ENCODE results near the gene CIB1. TPM values are rescaled to one million over a fixed set of nuclear protein-coding genes. Genes with fewer than 3 reads are reported as not detected.

The CIB1 gene
- total and polyA plus RNA-seq, 4 donors, result 11.5 to 32.9 (median 29.0) TPM

DNA sequence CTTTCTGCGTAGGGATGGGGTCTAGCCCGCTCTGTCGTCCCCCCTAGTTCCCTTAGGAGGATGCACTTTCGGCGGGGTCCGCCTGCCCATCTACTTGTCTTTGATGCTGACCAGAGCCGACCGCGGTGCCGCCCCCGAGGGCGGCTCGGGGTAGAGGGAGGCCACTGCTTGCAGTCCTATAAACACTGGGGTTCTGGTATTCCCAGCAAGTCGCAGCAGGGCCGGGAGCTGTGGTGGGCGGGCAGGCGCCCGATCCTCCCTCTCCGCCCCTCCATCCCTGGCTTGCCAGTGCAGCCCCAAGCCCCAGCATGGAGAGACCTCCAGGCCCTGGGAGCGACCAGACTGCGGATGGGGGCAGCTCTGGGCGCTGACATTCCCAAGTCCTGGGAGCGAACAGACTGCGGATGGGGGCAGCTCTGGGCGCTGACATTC is 31.8 kb downstream of the CIB1 start:
- H3K27ac ChIP-seq (ENCODE audit: low read depth, low read length), result peak overlapping the region; percentile 67
- H3K4me3 ChIP-seq (ENCODE audit: low read depth, low read length), result peak overlapping the region; percentile 69
- no peaks in the 10 kb centered on the region for H3K9me3 ChIP-seq (ENCODE audit: control insufficient read depth, insufficient read depth, low read length)
- peaks cover 59% of the 10 kb centered on the region for H3K4me1 ChIP-seq (ENCODE audit: control insufficient read depth, insufficient read depth, low read length)
- no peaks in the 10 kb centered on the region for H3K27me3 ChIP-seq (ENCODE audit: control insufficient read depth, insufficient read depth, low read length)
- peak in 1 of 6 donors; percentile 41 for DNase-seq (ENCODE audit: low read depth in 4 of 6, low spot score in 6 of 6)
- under 1% methylated on average over 25 of the region's 25 CpGs for WGBS (ENCODE audit: insufficient coverage)
- peaks cover 7% of the 10 kb centered on the region for H3K36me3 ChIP-seq (ENCODE audit: control insufficient read depth, insufficient read depth, low read length)

DNA sequence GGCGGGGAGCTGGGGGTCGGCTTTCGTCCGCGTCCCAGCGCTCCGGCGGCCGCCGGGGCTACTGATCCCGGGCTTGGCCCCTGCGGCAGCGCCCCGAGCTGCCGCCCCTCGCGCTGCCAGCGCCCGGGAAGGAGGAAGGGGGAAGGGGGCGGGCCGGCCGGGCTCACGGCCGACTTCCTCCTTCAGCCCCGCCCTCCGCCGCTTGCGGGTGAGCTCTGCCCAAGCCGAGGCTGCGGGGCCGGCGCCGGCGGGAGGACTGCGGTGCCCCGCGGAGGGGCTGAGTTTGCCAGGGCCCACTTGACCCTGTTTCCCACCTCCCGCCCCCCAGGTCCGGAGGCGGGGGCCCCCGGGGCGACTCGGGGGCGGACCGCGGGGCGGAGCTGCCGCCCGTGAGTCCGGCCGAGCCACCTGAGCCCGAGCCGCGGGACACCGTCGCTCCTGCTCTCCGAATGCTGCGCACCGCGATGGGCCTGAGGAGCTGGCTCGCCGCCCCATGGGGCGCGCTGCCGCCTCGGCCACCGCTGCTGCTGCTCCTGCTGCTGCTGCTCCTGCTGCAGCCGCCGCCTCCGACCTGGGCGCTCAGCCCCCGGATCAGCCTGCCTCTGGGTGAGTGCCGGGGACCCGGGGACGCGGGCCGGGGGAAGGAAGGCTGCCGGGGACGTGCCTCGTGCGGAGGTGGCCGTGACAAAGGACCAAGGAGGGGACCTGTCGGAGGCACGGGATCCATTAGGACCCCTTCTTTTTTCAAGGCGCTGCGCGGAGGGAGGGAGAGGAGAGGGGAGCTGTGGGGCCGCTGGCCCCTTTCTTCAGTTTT is 32.4 kb downstream of the CIB1 start, which contains the start of gene SEMA4B:
Gene SEMA4B, plus strand, starts transcription at position 201 of the 814 bp plus-strand sequence. Its CDS starts 249 bp downstream, at position 450.
- peak in 3 of 6 donors; percentile 71 to 93 (median 93) for DNase-seq (ENCODE audit: low read depth in 4 of 6, low spot score in 6 of 6)
- Histone ChIP-seq H3K27ac (ENCODE audit: low read depth, low read length) (peak within 1 kb of the TSS; percentile 76), H3K36me3 (ENCODE audit: control insufficient read depth, insufficient read depth, low read length) (peaks cover 7% of the 10 kb centered on the region), H3K9me3 (ENCODE audit: control insufficient read depth, insufficient read depth, low read length) (no peaks in the 10 kb centered on the region), H3K4me1 (ENCODE audit: control insufficient read depth, insufficient read depth, low read length) (peaks cover 56% of the 10 kb centered on the region), H3K27me3 (ENCODE audit: control insufficient read depth, insufficient read depth, low read length) (no peaks in the 10 kb centered on the region), H3K4me3 (ENCODE audit: low read depth, low read length) (peak within 1 kb of the TSS; percentile 69)
- WGBS (ENCODE audit: insufficient coverage), result 0% methylated on average over 88 of the region's 88 CpGs

DNA sequence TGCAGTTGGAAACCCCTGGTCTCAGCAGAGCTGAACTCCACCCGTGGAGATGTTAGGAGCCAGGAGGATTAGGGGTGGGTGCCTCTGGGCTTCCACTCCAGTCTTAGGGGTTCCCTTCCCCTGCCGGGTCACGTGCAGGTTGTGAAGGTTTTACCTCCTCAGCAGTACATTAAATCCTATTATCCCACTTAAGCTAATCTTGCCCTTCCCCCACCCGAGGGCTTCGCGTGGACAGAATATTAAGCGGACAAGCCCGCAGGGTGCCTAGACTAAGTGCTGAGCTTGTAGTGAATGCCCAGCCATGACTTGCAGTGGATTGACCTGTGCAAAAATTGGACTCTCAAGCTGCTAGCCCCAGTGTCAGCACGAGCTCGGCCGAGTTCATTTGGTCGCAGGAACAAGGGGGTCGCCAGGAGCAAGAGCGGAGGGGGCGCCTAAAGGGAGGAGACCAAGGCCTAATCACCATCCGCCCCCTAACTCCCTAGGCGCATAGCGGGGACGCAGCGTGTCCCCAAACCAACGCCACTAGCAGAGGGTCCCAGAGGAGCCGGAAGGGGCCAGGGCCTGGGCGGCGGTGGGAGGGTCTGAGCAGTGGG is 33.1 kb downstream of the CIB1 start:
- peak overlapping the region; percentile 69 for H3K4me3 ChIP-seq (ENCODE audit: low read depth, low read length)
- 1% methylated on average over 21 of the region's 24 CpGs for WGBS (ENCODE audit: insufficient coverage)
- peak overlapping the region; percentile 76 for H3K27ac ChIP-seq (ENCODE audit: low read depth, low read length)
- peaks cover 3% of the 10 kb centered on the region for H3K36me3 ChIP-seq (ENCODE audit: control insufficient read depth, insufficient read depth, low read length)
- no peaks in the 10 kb centered on the region for H3K9me3 ChIP-seq (ENCODE audit: control insufficient read depth, insufficient read depth, low read length)
- peak in 1 of 6 donors; percentile 71 for DNase-seq (ENCODE audit: low read depth in 4 of 6, low spot score in 6 of 6)
- H3K27me3 ChIP-seq (ENCODE audit: control insufficient read depth, insufficient read depth, low read length), result no peaks in the 10 kb centered on the region
- H3K4me1 ChIP-seq (ENCODE audit: control insufficient read depth, insufficient read depth, low read length), result peaks cover 49% of the 10 kb centered on the region

DNA sequence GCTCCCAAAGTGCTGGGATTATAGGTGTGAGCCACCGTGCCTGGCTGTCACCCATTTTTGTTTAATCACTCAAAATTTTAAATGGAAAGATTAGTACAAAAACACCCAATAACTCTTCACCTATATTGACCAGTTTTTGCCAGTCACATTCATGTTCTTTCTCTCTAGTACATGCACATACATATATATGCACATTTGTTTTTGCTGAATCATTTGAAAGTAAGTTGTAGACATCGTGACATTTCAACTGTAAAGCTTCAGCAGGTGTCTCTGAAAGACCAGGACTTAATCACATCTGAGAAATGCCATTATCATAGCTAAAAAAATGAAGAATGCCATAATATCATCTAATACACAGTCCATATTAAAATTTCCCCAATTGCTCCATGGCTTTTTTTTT is 39.1 kb downstream of the CIB1 start:
- Histone ChIP-seq H3K27ac (ENCODE audit: low read depth, low read length) (no peak overlapping the region), H3K4me1 (ENCODE audit: control insufficient read depth, insufficient read depth, low read length) (peaks cover 41% of the 10 kb centered on the region), H3K9me3 (ENCODE audit: control insufficient read depth, insufficient read depth, low read length) (no peaks in the 10 kb centered on the region), H3K27me3 (ENCODE audit: control insufficient read depth, insufficient read depth, low read length) (no peaks in the 10 kb centered on the region), H3K36me3 (ENCODE audit: control insufficient read depth, insufficient read depth, low read length) (no peaks in the 10 kb centered on the region), H3K4me3 (ENCODE audit: low read depth, low read length) (no peak overlapping the region)
- DNase-seq (ENCODE audit: low read depth in 4 of 6, low spot score in 6 of 6), result no peak
- WGBS (ENCODE audit: insufficient coverage), result no CpG with 5 or more reads among the region's 2 CpGs

DNA sequence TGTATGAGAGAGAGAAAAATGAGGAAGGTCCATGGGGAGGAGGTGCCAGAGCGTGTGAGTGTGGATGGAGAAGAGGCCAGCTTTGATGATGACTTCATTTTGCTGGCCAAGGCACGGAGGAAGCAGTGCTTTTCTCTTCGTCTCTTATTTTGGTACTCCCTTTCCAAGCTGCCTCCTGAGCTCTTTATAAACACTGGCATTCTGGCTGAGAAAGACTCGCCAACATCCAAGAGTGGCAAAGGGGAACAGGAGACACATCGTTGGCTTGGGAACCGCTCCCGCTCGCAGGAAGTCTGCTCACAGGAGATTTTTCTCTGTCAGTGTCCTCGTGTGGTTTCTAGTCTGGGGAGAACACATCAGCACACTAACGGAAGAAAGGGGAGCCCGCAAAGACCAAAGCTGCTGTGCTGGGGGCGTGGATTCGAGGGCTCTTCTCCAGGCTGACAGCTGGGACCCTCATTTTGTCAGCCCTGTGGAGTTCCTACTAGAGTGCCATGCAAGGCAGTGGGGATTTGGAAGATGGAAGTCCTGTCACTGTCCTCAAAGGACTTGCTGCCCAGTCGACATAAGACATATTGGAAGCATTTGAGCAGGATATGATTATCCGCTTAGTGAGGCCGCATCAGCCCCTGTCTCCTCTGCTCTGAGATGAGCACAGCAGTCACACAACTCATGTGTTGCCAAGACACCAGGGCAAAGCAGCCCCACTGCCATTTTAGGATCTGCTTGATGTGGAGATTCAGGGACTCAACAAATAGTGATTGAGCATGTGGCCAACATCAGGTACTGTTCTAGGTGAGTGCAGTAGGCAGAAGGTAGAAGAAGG is 40.6 kb downstream of the CIB1 start:
- no peak overlapping the region for H3K4me3 ChIP-seq (ENCODE audit: low read depth, low read length)
- peak overlapping the region; percentile 93 for H3K27ac ChIP-seq (ENCODE audit: low read depth, low read length)
- H3K27me3 ChIP-seq (ENCODE audit: control insufficient read depth, insufficient read depth, low read length), result no peaks in the 10 kb centered on the region
- no peaks in the 10 kb centered on the region for H3K36me3 ChIP-seq (ENCODE audit: control insufficient read depth, insufficient read depth, low read length)
- H3K9me3 ChIP-seq (ENCODE audit: control insufficient read depth, insufficient read depth, low read length), result no peaks in the 10 kb centered on the region
- peaks cover 42% of the 10 kb centered on the region for H3K4me1 ChIP-seq (ENCODE audit: control insufficient read depth, insufficient read depth, low read length)
- peak in 2 of 6 donors; percentile 84 to 90 for DNase-seq (ENCODE audit: low read depth in 4 of 6, low spot score in 6 of 6)
- WGBS (ENCODE audit: insufficient coverage), result 36% methylated on average over 16 of the region's 16 CpGs

DNA sequence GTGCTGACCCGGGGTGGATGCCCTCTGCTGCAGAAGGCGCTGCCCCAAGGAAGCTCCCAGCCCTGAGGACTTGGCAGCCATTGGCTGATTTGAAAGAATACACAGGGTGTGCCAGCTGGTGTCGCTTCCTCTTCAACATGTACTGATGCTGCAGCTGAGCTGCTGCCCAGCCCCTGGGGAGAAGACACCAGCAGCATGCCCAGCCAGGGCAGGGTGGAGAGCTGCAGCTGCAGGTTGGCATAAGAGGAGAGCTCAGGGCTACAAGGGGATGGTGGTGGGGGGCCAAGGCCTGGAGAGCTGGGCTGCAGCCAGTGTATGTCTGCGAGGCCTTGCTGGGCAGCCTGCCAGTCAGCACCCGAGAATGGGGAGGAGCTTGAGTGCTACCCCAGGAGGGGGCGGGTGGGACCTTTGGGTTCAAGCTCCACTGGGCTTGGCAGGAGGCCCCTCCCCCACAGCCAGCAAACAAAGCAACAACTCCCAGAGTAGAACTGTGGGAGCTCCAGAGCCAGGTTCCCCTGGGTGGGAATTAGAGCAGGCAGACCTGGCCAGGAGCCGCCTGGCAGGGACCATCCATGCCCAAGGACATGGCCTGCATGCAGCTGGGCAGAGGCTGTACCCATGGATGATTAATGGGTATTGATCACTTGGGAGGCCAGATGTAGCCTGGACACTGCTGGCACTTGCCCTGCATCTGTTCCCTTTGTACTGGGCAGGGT is 41.8 kb downstream of the CIB1 start:
- DNase-seq (ENCODE audit: low read depth in 4 of 6, low spot score in 6 of 6), result peak in 4 of 6 donors; percentile 77 to 95 (median 86)
- Histone ChIP-seq H3K4me3 (ENCODE audit: low read depth, low read length) (no peak overlapping the region), H3K27ac (ENCODE audit: low read depth, low read length) (peak overlapping the region; percentile 93), H3K9me3 (ENCODE audit: control insufficient read depth, insufficient read depth, low read length) (no peaks in the 10 kb centered on the region), H3K36me3 (ENCODE audit: control insufficient read depth, insufficient read depth, low read length) (no peaks in the 10 kb centered on the region), H3K4me1 (ENCODE audit: control insufficient read depth, insufficient read depth, low read length) (peaks cover 42% of the 10 kb centered on the region), H3K27me3 (ENCODE audit: control insufficient read depth, insufficient read depth, low read length) (no peaks in the 10 kb centered on the region)
- WGBS (ENCODE audit: insufficient coverage), result 8% methylated on average over 5 of the region's 7 CpGs

DNA sequence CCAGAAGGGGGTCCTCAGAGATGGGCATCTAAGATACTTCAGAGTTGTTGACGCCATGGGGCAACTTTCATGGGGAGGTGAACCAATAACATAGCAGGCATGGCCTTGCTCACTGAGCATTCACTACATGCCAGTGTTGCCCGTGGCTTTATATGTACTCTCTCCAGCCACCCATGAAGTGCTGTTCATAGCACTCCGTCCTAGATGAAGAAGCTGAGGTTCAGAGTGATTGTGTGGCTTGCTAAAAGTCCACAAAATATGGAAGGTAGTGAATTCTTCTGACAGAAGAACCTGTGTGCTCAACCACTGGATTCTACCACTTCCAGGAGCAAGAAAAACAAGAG is 42.4 kb downstream of the CIB1 start:
- peak overlapping the region; percentile 93 for H3K27ac ChIP-seq (ENCODE audit: low read depth, low read length)
- H3K36me3 ChIP-seq (ENCODE audit: control insufficient read depth, insufficient read depth, low read length), result no peaks in the 10 kb centered on the region
- no peak overlapping the region for H3K4me3 ChIP-seq (ENCODE audit: low read depth, low read length)
- H3K4me1 ChIP-seq (ENCODE audit: control insufficient read depth, insufficient read depth, low read length), result peaks cover 45% of the 10 kb centered on the region
- no peak for DNase-seq (ENCODE audit: low read depth in 4 of 6, low spot score in 6 of 6)
- H3K9me3 ChIP-seq (ENCODE audit: control insufficient read depth, insufficient read depth, low read length), result no peaks in the 10 kb centered on the region
- H3K27me3 ChIP-seq (ENCODE audit: control insufficient read depth, insufficient read depth, low read length), result no peaks in the 10 kb centered on the region
- no CpG with 5 or more reads among the region's 3 CpGs for WGBS (ENCODE audit: insufficient coverage)

DNA sequence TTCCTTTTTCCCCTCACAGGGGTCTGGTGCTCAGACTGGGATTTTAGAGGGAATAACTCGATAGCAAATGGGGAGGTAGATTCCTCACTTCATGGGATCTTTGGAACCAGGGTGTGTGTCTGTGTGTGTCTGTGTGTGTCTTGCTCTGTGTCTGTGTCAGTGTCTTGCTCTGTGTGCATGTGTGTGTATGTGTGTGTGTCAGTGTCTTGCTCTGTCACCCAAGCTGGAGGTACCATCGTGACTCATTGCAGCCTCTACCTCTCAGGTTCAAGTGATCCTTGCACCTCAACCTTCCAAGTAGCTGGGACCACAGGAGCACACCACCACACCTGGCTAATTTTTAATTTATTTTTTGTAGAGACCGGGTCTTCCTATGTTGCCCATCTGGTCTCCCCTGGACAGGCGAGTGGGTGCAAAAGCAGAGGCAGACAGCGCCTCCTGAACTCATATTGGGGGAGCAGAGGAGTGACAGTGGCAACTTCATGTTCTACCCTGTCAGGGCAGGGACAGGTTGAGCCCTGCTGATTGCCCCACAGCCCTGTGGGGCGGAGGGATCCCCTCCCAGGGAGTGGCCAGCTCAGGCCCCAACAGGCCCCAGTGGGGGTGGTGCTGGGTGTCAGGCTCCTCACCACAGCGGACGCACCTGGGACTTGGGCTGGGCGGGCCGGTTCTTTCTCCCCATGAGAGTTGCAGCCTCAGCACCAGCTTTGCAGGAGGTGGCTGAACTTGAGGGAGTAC is 43.0 kb downstream of the CIB1 start:
- Histone ChIP-seq H3K36me3 (ENCODE audit: control insufficient read depth, insufficient read depth, low read length) (no peaks in the 10 kb centered on the region), H3K9me3 (ENCODE audit: control insufficient read depth, insufficient read depth, low read length) (no peaks in the 10 kb centered on the region), H3K27ac (ENCODE audit: low read depth, low read length) (peak overlapping the region; percentile 93), H3K4me3 (ENCODE audit: low read depth, low read length) (no peak overlapping the region), H3K4me1 (ENCODE audit: control insufficient read depth, insufficient read depth, low read length) (peaks cover 51% of the 10 kb centered on the region), H3K27me3 (ENCODE audit: control insufficient read depth, insufficient read depth, low read length) (no peaks in the 10 kb centered on the region)
- 96% methylated on average over 7 of the region's 10 CpGs for WGBS (ENCODE audit: insufficient coverage)
- DNase-seq (ENCODE audit: low read depth in 4 of 6, low spot score in 6 of 6), result no peak

Data from spinal cord (tissue), 10 donors.